HG03095 (cell line): ENCODE data around the gene MARCHF5.
"Not testable (repeated sequence)": the region's sequence is repeated elsewhere in the genome, so short reads cannot be mapped to it uniquely, and the experiment has no call there.

Experiments used
- ATAC-seq: cut with Tn5 transposase; IDR thresholded peaks from one replicate; pipeline ENCODE4 v1.9.1; 2021; ENCODE audit warnings: moderate library complexity; ENCODE audit not compliant: unreplicated experiment

MARCHF5 gene

DNA sequence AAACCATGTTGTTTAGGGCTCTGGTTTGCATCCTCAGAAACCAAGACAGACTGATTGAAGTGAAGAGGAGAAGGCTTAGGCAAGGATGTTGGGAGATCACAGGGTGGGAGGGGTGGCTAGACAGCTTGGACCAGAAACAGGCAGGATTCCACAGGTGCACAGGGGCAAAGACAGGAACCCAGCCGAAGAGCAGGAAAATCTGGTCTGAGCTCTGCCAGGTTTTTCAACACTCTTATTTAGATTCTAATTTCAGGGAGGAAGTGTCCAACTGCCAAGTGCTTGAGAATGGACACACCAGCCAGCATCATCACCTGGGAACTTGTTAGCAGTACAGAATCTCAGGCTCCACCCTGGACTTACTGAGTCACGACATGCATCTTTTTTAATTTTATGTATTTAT, 93.8 kb downstream of the MARCHF5 start:
- ATAC-seq: no peak

DNA sequence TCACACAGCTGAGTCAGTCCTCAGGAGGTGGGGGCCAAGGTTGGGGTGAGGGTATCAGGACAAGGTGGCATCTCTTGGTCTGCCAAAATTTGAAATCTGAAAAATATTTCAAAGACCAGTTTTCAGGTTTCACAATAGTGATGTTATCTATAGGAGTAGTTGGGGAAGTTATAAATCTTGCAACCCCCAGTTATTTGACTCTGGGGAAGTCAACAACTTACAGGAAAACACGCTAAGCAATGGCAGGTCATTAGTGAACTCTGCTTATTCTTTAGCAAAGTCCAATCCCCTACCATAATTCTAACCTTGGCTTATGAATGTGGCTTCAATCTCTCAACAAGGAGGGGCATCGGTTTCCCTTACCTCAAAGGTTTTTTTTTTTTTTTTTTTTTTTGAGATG, 94.9 kb downstream of the MARCHF5 start:
- ATAC-seq: no peak

DNA sequence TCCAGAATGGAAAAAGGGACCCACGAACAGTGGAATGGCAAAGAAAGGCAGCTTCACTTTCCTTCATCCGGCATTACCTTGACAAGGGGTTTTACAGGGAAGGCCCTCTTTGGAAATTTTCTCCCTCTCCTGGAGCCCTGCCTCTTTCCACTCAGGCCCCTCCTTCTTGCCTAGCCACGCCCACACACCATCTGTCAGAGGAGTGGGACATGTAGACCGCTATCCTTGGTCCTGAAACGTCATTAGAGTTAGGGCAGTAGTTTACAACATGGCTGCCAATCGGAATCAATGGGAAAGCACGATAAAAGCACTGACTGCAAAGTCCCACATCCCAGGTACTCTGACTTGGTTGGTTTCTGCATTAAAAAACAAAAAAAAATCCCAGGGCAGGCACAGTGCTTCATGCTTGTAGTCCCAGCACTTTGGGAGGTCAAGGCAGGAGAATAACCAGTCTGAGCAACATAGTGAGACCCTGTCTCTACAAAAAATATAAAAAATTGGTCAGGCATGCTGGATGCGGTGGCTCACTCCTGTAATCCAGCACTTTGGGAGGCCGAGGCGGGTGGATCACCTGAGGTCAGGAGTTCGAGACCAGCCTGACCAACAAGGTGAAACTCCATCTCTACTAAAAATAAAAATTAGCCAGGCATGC, 96.4 kb downstream of the MARCHF5 start:
- ATAC-seq: no peak

DNA sequence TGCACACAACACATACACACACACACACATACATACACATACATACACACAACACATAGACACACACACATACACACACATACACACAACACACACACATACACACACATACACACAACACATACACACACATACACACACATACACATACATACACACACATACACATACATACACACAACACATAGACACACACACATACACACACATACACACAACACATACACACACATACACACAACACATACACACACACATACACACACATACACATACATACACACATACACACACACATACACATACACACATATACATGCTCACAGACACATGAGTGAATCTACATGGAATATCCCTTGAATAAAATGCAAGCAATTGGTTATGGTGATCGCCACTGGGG, 102.2 kb downstream of the MARCHF5 start:
- not testable (repeated sequence) for ATAC-seq

DNA sequence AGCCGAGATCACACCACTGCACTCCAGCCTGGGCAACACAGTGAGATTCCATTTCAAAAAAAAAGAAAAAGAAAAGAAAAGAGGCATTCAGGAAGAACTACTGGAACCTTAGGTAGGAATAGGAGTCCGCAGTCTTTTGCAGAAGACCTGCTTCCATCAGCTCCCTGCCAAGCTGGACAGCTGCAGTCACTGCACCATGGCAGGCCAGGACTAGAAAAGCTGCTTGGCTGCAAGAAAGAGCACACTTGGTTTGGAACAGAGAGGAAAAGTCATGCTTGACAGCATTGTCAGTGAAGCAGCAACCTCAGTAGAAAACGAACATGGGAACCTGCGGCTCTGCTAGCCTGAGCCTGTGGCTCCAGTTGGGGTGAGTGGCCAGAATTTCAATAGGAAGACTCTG, 104.3 kb downstream of the MARCHF5 start:
- no peak for ATAC-seq

DNA sequence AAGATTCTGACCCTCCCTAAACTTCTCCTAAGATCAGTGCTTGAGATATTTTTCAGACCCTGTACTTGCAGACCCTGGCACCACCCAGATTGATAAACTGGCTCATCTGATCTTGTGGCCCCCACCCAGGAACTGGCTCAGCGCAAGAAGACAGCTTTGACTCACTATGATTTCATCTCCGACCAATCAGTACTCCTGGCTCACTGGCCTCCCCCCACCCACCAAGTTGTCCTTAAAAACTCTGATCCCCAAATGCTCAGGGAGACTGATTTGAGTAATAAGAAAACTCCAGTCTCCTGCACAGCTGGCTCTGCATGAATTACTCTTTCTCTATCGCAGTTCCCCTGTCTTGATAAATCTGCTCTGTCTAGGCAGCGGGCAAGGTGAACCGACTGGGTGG, 111.3 kb downstream of the MARCHF5 start:
- ATAC-seq: not testable (repeated sequence)
